Astrocyte of the cerebellum (primary cell): ENCODE data around the gene GMDS.

ENCODE experiments used
- DNase-seq: peaks from one replicate; pipeline ENCODE4 v3.0.0-alpha.2; 2011; ENCODE audit warnings: low read depth
- H3K4me3 ChIP-seq: 2 replicates; pipeline ENCODE4 v1.5.1; 2011; ENCODE audit warnings: mild to moderate bottlenecking, low read depth, low read length, moderate library complexity
- in situ Hi-C: cut with HindIII; loops from 2 replicates; pipeline ENCODE4 v1.10.0; 2017; ENCODE audit warnings: low sequenced_read_pairs
- TF ChIP-seq, protein P1 (sequence below): IDR thresholded peaks from 2 replicates; pipeline ENCODE4 v1.5.1; 2012; ENCODE audit warnings: low read length, low read depth, moderate library complexity, mild to moderate bottlenecking; ENCODE audit errors: missing control alignments

The GMDS gene

DNA sequence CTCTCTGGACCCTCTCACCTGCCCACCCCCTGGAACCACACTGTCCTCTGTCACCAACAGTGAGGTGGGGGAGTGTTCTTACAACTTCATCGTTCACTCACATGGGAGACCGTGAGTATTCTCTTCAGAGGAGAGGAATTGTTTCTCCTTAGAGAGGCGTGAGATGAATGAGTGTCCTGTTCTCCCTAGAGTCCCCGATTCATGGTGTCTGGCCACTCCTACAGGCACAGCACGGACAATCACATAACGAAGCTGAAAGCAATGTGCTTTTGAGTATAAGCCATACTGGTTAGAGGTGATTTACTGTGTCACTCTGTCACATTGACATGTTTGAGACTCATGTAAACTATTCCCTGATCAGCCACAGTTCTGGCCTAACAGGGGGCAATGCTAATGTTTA is 581.1 kb downstream of the GMDS start:
- TF ChIP-seq, protein P1, sequence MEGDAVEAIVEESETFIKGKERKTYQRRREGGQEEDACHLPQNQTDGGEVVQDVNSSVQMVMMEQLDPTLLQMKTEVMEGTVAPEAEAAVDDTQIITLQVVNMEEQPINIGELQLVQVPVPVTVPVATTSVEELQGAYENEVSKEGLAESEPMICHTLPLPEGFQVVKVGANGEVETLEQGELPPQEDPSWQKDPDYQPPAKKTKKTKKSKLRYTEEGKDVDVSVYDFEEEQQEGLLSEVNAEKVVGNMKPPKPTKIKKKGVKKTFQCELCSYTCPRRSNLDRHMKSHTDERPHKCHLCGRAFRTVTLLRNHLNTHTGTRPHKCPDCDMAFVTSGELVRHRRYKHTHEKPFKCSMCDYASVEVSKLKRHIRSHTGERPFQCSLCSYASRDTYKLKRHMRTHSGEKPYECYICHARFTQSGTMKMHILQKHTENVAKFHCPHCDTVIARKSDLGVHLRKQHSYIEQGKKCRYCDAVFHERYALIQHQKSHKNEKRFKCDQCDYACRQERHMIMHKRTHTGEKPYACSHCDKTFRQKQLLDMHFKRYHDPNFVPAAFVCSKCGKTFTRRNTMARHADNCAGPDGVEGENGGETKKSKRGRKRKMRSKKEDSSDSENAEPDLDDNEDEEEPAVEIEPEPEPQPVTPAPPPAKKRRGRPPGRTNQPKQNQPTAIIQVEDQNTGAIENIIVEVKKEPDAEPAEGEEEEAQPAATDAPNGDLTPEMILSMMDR = no peak
- no peak overlapping the region for H3K4me3 ChIP-seq
- in situ Hi-C loops = no loop called here
- no peak for DNase-seq

DNA sequence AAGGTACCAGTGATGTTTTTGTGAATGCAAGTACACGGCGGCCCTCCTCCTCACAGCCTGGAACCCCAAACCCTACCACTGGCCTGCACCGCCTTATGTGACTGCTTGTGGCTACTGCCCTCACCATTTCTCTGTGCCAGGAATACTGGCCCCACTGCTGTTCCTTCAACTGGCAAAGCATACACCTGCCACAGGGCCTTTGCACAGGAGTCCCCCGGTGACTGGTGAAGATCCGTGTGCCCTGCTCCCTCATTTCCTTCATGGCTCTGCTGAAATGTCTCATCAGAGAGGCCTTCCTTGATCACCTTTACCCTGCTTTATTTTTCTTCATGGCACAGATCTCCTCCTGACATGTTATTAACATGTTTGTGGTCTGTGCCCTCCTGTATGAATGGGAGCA is 581.9 kb downstream of the GMDS start:
- in situ Hi-C loops = no loop called here
- no peak overlapping the region for H3K4me3 ChIP-seq
- TF ChIP-seq, protein P1 = no peak
- DNase-seq = no peak

DNA sequence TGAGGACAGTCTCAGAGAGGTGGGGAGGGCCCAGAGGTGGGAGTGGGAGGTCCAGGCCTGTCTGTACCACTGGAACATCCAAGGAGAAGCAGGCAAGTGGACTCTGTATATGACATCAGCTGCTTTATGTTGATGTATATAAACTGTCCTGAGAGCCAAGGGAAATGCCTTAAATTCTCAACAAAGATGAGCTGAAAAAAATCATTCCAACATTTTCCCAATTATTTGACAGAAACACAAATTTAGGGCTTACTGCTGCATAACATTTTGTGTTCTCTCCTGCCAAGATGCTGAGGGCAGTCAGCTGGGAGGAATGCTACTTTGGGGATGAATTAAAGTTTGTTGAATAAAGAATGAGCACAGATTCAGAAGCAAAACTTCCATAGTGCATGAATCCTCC is 582.9 kb downstream of the GMDS start:
- DNase-seq = no peak
- H3K4me3 ChIP-seq = no peak overlapping the region
- TF ChIP-seq, protein P1 = no peak
- in situ Hi-C loops = no loop called here

DNA sequence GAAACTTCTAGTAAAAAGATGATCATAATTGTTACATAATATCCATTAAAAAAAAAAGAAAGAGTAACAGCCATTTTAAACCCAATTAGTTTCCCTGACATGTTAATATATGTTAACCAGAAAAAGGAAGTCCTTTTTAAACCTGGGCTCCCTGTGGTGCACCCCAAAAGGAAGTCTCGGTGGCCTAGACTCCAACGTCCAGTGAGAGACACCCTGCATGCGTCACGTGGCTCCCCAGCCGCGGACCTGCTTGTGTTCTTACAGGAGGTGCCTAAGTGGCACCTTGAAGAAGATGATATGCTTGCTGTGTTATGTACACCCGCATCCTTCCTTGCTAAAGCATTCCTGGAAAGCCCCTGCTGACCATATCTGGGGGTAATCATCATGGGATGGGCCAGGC is 585.6 kb downstream of the GMDS start:
- in situ Hi-C loops = no loop called here
- H3K4me3 ChIP-seq = no peak overlapping the region
- TF ChIP-seq, protein P1 = no peak

DNA sequence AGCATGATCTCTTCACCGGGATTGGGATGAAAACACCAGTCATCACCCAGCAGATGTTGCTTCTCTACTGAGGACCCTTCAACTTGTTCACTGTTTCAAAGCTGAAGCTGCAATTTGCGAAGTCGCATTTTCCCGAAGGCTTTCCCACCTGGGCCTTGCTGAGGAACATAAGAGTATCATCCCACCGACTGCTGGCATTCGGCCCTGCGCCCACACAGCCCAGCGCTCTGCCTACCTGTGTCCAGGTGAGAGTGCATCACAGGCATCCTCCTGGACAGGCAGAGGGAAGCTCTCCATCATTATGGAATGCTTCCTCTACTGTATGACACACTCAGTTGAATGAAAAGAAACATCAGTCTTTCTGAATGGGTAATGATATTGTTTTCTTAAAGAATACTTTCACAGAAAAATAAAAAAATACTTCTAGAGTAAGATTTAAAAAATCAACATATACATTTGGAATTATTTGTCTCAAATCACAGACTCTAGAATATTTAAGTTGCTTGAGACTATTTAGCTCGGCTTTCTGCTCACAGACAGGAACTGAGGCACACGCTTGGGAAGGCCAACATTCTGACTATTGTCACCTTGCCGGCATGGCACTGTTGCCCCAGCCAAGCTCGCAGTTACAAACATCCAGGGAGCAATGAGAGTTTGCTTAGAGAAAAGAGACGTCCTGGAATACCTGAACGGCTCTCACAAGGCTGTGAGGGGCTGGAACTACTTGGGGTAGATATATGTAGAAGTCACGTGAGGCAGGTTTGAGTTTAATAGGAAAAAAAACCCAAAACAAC is 587.0 kb downstream of the GMDS start:
- TF ChIP-seq, protein P1 = no peak
- no peak overlapping the region for H3K4me3 ChIP-seq
- in situ Hi-C loops = no loop called here
- no peak for DNase-seq

More for the DNA sequence above, 585.6 kb downstream of the GMDS start:
- DNase-seq = no peak

DNA sequence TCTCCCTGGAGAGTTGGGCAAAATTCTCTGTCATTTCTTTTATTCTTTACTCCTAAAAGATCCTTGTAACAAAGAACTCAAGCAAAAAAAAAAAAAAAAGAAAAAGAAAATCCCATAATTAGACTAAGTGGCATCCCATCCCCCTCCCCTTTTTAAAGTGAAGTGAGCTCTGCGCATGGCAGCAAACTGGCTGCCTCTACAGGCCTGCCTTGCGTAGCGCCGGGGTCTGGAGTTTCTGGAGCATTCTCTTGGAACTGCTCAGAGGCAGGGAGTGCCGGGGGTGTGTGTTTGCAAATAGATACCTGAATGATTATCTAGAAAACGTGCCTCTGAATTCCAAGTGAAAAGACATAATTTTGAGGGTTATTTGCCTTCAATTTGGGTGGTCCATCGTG is 587.6 kb downstream of the GMDS start:
- no peak for DNase-seq
- TF ChIP-seq, protein P1 = no peak
- in situ Hi-C loops = no loop called here
- H3K4me3 ChIP-seq = no peak overlapping the region
